HG03097 (cell line): ENCODE results near the gene ADK.
A peak's percentile ranks its signal among the peaks of the same experiment; 100 is the strongest.

Source experiments
- ATAC-seq: cut with Tn5 transposase; IDR thresholded peaks from one replicate; pipeline ENCODE4 v1.9.1; 2021; ENCODE audit not compliant: unreplicated experiment, low FRiP score

Gene ADK

GRCh38 chr10:74684462-74684861 is 533.4 kb downstream of the ADK start:
- no peak for ATAC-seq

- no peak for ATAC-seq
Measured at GRCh38 chr10:74685564-74685963, 534.5 kb downstream of the ADK start.

GRCh38 chr10:74690393-74690792 is 539.4 kb downstream of the ADK start:
- ATAC-seq: no peak

- no peak for ATAC-seq
Measured at GRCh38 chr10:74691164-74691563, 540.1 kb downstream of the ADK start.

- no peak for ATAC-seq
Measured at GRCh38 chr10:74704629-74705357, 553.8 kb downstream of the ADK start.

GRCh38 chr10:74705358-74705980 is 554.4 kb downstream of the ADK start:
- no peak for ATAC-seq

- no peak for ATAC-seq
Measured at GRCh38 chr10:74706966-74707365, 555.9 kb downstream of the ADK start.

- ATAC-seq: no peak
Measured at GRCh38 chr10:74708246-74708645, 557.2 kb downstream of the ADK start.

- ATAC-seq: no peak
Measured at GRCh38 chr10:74718208-74718607, 567.2 kb downstream of the ADK start.

GRCh38 chr10:74728225-74728624 is 577.2 kb downstream of the ADK start:
- ATAC-seq: no peak

GRCh38 chr10:74730246-74730645 is 579.2 kb downstream of the ADK start:
- ATAC-seq: no peak

GRCh38 chr10:74733612-74734011 is 582.6 kb downstream of the ADK start:
- ATAC-seq: no peak

- no peak for ATAC-seq
Measured at GRCh38 chr10:74736029-74736428, 585.0 kb downstream of the ADK start.

GRCh38 chr10:74738052-74738451 is 587.0 kb downstream of the ADK start:
- peak; percentile 48 for ATAC-seq

GRCh38 chr10:74738542-74738941 is 587.5 kb downstream of the ADK start:
- ATAC-seq: no peak

GRCh38 chr10:74738985-74739567 is 588.1 kb downstream of the ADK start:
- no peak for ATAC-seq

GRCh38 chr10:74743401-74743800 is 592.4 kb downstream of the ADK start:
- no peak for ATAC-seq

- no peak for ATAC-seq
Measured at GRCh38 chr10:74745449-74745848, 594.4 kb downstream of the ADK start.

- ATAC-seq: no peak
Measured at GRCh38 chr10:74746813-74747212, 595.8 kb downstream of the ADK start.

GRCh38 chr10:74748468-74749031 is 597.5 kb downstream of the ADK start:
- no peak for ATAC-seq

- no peak for ATAC-seq
Measured at GRCh38 chr10:74750848-74751274, 599.8 kb downstream of the ADK start.
